ENCODE measurements around the gene EFEMP1.
"Not testable (repeated sequence)": the region's sequence is repeated elsewhere in the genome, so short reads cannot be mapped to it uniquely, and the experiment has no call there.

The EFEMP1 gene

GRCh38 chr2:55831671-55832410, 91.7 kb downstream of the EFEMP1 start:
- not testable (repeated sequence) for H3K4me1 ChIP-seq (ENCODE audit: insufficient read depth, low read length); H3K9me3 ChIP-seq (ENCODE audit: control insufficient read depth, insufficient read depth, low read length); H3K9ac ChIP-seq (ENCODE audit: low read depth, low read length); H3K36me3 ChIP-seq (ENCODE audit: insufficient read depth, low read length)

- no peaks in the 10 kb centered on the region for H3K36me3 ChIP-seq (ENCODE audit: insufficient read depth, low read length)
- H3K9ac ChIP-seq (ENCODE audit: low read depth, low read length): no peak overlapping the region
- no peaks in the 10 kb centered on the region for H3K4me1 ChIP-seq (ENCODE audit: insufficient read depth, low read length)
- no peaks in the 10 kb centered on the region; the same call in 1 of the 2 replicates for H3K9me3 ChIP-seq (ENCODE audit: control insufficient read depth, insufficient read depth, low read length)
Measured at GRCh38 chr2:55827855-55828254, 95.7 kb downstream of the EFEMP1 start.

DNA sequence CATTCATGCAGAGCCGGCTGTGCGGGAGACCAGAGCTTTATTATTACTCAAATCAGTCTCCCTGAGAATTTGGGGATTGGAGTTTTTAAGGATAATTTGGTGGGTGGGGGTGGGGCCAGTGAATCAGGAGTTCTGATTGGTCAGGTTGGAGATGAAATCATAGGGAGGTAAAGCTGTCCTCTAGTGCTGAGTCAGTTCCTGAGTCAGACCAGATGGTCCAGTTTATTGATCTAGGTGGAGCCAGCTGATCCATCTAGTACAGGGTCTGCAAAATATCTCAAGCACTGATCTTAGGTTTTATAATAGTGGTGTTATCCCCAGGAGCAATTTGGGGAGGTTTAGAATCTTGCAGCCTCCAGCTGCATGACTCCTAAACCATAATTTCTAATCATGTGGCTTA, 96.2 kb downstream of the EFEMP1 start:
- H3K9me3 ChIP-seq (ENCODE audit: control insufficient read depth, insufficient read depth, low read length): not testable (repeated sequence)

DNA sequence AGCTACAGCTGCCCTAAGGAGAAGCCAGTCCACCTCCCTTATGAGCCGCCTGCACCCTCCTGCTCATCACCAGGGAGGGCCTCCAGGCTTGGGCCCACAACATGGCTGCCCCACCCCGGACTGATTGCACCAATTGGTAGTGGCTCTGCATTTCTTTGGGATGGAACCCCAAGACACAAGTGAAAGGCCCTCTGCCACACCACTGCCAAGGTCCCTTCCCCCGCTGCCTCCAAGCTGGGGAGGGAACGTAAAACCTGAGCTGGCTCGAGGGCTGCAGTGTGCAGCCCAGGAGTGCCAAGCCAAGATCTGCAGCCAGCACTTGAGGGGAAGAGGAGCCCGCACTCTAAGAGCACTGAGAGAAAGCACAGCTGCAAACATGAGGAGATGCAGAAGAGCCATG, 97.3 kb downstream of the EFEMP1 start:
- H3K36me3 ChIP-seq (ENCODE audit: insufficient read depth, low read length): no peaks in the 10 kb centered on the region
- H3K9me3 ChIP-seq (ENCODE audit: control insufficient read depth, insufficient read depth, low read length): no peaks in the 10 kb centered on the region; the same call in 1 of the 2 replicates
- H3K4me1 ChIP-seq (ENCODE audit: insufficient read depth, low read length): no peaks in the 10 kb centered on the region
- no peak overlapping the region for H3K9ac ChIP-seq (ENCODE audit: low read depth, low read length)

More for the DNA sequence above, 96.2 kb downstream of the EFEMP1 start:
- H3K36me3 ChIP-seq (ENCODE audit: insufficient read depth, low read length); H3K4me1 ChIP-seq (ENCODE audit: insufficient read depth, low read length); H3K9ac ChIP-seq (ENCODE audit: low read depth, low read length): not testable (repeated sequence)

GRCh38 chr2:55824551-55825096, 99.0 kb downstream of the EFEMP1 start:
- Histone ChIP-seq H3K9me3 (ENCODE audit: control insufficient read depth, insufficient read depth, low read length) (no peaks in the 10 kb centered on the region; the same call in 1 of the 2 replicates), H3K36me3 (ENCODE audit: insufficient read depth, low read length) (no peaks in the 10 kb centered on the region), H3K9ac (ENCODE audit: low read depth, low read length) (no peak overlapping the region), H3K4me1 (ENCODE audit: insufficient read depth, low read length) (no peaks in the 10 kb centered on the region)

All from ES-I3 (cell line).